SK-N-SH (cell line): ENCODE data around the gene PRRT4. TPM values are rescaled to one million over a fixed set of nuclear protein-coding genes. Genes with fewer than 3 reads are reported as not detected.

Source experiments
- CTCF ChIA-PET: fragments of 300-600, 350-600 bp; formaldehyde crosslinking; extraction: SDS; loops from one replicate; lab custom pipeline; 2021; lab: Yijun Ruan, JAX
- POLR2A ChIA-PET: fragments of 350-600 bp; sonication (Branson Sonifier 250); formaldehyde crosslinking; extraction: SDS; loops from one replicate; lab custom pipeline; 2020; ENCODE audit warnings: antibody characterized with exemption, inconsistent platforms; lab: Yijun Ruan, JAX
- DNase-seq: peaks from one replicate; pipeline ENCODE4 v3.0.0; 2012
- H2AFZ ChIP-seq: fragments of 200-600 bp; sonication (generic); 2 replicates; pipeline ENCODE4 v1.8.1; 2016; ENCODE audit warnings: antibody characterized with exemption, mild to moderate bottlenecking, low read depth
- H3F3A ChIP-seq: fragments of 200-600 bp; sonication (generic); replicated peaks from 2 replicates; pipeline ENCODE3; 2016; ENCODE audit warnings: antibody characterized with exemption, mild to moderate bottlenecking; ENCODE audit not compliant: insufficient read depth
- H3K27ac ChIP-seq, 2 experiments: fragments of 200-500 bp in 1 of 2; fragments of 200-600 bp in 1 of 2; sonication (Bioruptor generic) in 1 of 2; sonication (generic), shearing (Covaris generic) in 1 of 2; 2 replicates each; pipeline versions ENCODE4 v1.5.1 to v1.6.1; 2014 to 2016; ENCODE audit warnings: low read depth in 2 of 2, inconsistent platforms in 1 of 2, low read length in 1 of 2, mild to moderate bottlenecking in 1 of 2, mixed read lengths in 1 of 2
- H3K27me3 ChIP-seq: fragments of 200-600 bp; sonication (generic), shearing (Covaris generic); 2 replicates; pipeline ENCODE4 v1.6.1; 2016; ENCODE audit warnings: mixed run types; ENCODE audit not compliant: insufficient read depth
- H3K36me3 ChIP-seq, 2 experiments: fragments of 200-500 bp in 1 of 2; fragments of 200-600 bp in 1 of 2; sonication (Bioruptor generic) in 1 of 2; sonication (generic) in 1 of 2; replicated peaks in 1 of 2; 2 replicates each; pipeline versions ENCODE3 to v1.5.1; 2014 to 2016; ENCODE audit warnings: low read length in 1 of 2, mild to moderate bottlenecking in 1 of 2; ENCODE audit not compliant: insufficient read depth in 2 of 2, control insufficient read depth in 1 of 2
- H3K4me1 ChIP-seq, 2 experiments: fragments of 200-500 bp in 1 of 2; fragments of 200-600 bp in 1 of 2; sonication (Bioruptor generic) in 1 of 2; sonication (generic), shearing (Covaris generic) in 1 of 2; 2 replicates each; pipeline versions ENCODE4 v1.5.1 to v1.6.1; 2014 to 2016; ENCODE audit warnings: low read depth in 1 of 2, low read length in 1 of 2, mixed run types in 1 of 2; ENCODE audit not compliant: insufficient read depth in 2 of 2, control insufficient read depth in 1 of 2
- H3K4me2 ChIP-seq: fragments of 200-600 bp; sonication (generic), shearing (Covaris generic); 2 replicates; pipeline ENCODE4 v1.6.1; 2017; ENCODE audit warnings: mixed run types
- H3K4me3 ChIP-seq, 2 experiments: fragments of 200-500 bp in 1 of 2; fragments of 200-600 bp in 1 of 2; sonication (Bioruptor generic) in 1 of 2; sonication (generic), shearing (Covaris generic) in 1 of 2; 2 replicates each; pipeline versions ENCODE4 v1.5.1 to v1.8.1; 2014 to 2016; ENCODE audit warnings: low read depth in 2 of 2, inconsistent platforms in 1 of 2, low read length in 1 of 2, mild to moderate bottlenecking in 1 of 2, mixed read lengths in 1 of 2, moderate library complexity in 1 of 2
- H3K79me2 ChIP-seq: fragments of 200-600 bp; sonication (generic); 2 replicates; pipeline ENCODE4 v1.8.1; 2017; ENCODE audit warnings: mild to moderate bottlenecking; ENCODE audit not compliant: insufficient read depth
- H3K9ac ChIP-seq: fragments of 200-600 bp; sonication (generic); 2 replicates; pipeline ENCODE4 v1.6.1; 2017; ENCODE audit warnings: mixed run types
- H3K9me2 ChIP-seq: fragments of 200-600 bp; sonication (generic); 2 replicates; pipeline ENCODE4 v1.6.1; 2017; ENCODE audit warnings: mixed run types
- H3K9me3 ChIP-seq: fragments of 200-600 bp; sonication (generic); 2 replicates; pipeline ENCODE4 v1.6.1; 2017; ENCODE audit warnings: mixed run types, mild to moderate bottlenecking, moderate library complexity
- H4K20me1 ChIP-seq: fragments of 200-600 bp; sonication (generic); 2 replicates; pipeline ENCODE4 v1.6.1; 2017; ENCODE audit warnings: mild to moderate bottlenecking, mixed run types; ENCODE audit not compliant: insufficient read depth
- CHD2 ChIP-seq: fragments of 150-350 bp; IDR thresholded peaks from 2 replicates; pipeline ENCODE4 v1.6.1; 2018; ENCODE audit warnings: low read length; ENCODE audit not compliant: partially characterized antibody
- ELF1 ChIP-seq: IDR thresholded peaks from 2 replicates; pipeline ENCODE4 v1.4.0; 2012
- EP300 ChIP-seq, 2 experiments: IDR thresholded peaks; 2 replicates each; pipeline versions ENCODE4 v1.4.0 to v1.6.1; 2012; ENCODE audit warnings: borderline replicate concordance in 1 of 2, low read depth in 1 of 2, low read length in 1 of 2
- FOSL2 ChIP-seq: IDR thresholded peaks from 2 replicates; pipeline ENCODE4 v1.4.0; 2012; ENCODE audit warnings: low read depth, mild to moderate bottlenecking, moderate library complexity, borderline replicate concordance
- FOXM1 ChIP-seq: IDR thresholded peaks from 2 replicates; pipeline ENCODE4 v1.4.0; 2012; ENCODE audit warnings: low read depth, mild to moderate bottlenecking
- GABPA ChIP-seq: IDR thresholded peaks from 2 replicates; pipeline ENCODE4 v1.4.0; 2012; ENCODE audit warnings: low read depth, mild to moderate bottlenecking
- JUND ChIP-seq: IDR thresholded peaks from 2 replicates; pipeline ENCODE4 v1.4.0; 2012
- RAD21 ChIP-seq: IDR thresholded peaks from 2 replicates; pipeline ENCODE4 v1.6.1; 2012; ENCODE audit warnings: mild to moderate bottlenecking, low read length
- RCOR1 ChIP-seq: fragments of 150-350 bp; IDR thresholded peaks from 2 replicates; pipeline ENCODE4 v1.6.1; 2017; ENCODE audit warnings: antibody characterized with exemption, low read length
- SMC3 ChIP-seq: IDR thresholded peaks from 2 replicates; pipeline ENCODE4 v1.6.1; 2012; ENCODE audit warnings: low read depth, low read length, improper control_type of control experiment
- TCF12 ChIP-seq: IDR thresholded peaks from 2 replicates; pipeline ENCODE4 v1.4.0; 2012
- TEAD4 ChIP-seq: IDR thresholded peaks from 2 replicates; pipeline ENCODE4 v1.4.0; 2012; ENCODE audit warnings: mild to moderate bottlenecking, borderline replicate concordance; ENCODE audit not compliant: insufficient read depth
- WGBS: methylation state at CpG from one replicate; pipeline ENCODE4 v1.1.6; 2017; ENCODE audit warnings: low lambda C conversion rate; 5-methylcytosine and 5-hydroxymethylcytosine counted together
- polyA plus RNA-seq, 3 experiments: library from polyadenylated mRNA; depleted of rRNA; stranded (reverse); fragments of >200 nt; gene quantifications; 2 replicates each; pipeline ENCODE4 v1.2.3, GENCODE V29; 2012
- TF ChIP-seq, protein P1 (sequence below): IDR thresholded peaks from 2 replicates; pipeline ENCODE4 v1.4.0; 2012; ENCODE audit warnings: low read depth
- TF ChIP-seq, protein P2 (sequence below): fragments of 150-350 bp; IDR thresholded peaks from 2 replicates; pipeline ENCODE4 v1.6.1; 2016; ENCODE audit warnings: mild to moderate bottlenecking, low read depth, low read length

Gene PRRT4
- polyA plus RNA-seq, 1 of the 3 experiments (the other 2 are of a cell fraction) = 1.5 TPM

DNA sequence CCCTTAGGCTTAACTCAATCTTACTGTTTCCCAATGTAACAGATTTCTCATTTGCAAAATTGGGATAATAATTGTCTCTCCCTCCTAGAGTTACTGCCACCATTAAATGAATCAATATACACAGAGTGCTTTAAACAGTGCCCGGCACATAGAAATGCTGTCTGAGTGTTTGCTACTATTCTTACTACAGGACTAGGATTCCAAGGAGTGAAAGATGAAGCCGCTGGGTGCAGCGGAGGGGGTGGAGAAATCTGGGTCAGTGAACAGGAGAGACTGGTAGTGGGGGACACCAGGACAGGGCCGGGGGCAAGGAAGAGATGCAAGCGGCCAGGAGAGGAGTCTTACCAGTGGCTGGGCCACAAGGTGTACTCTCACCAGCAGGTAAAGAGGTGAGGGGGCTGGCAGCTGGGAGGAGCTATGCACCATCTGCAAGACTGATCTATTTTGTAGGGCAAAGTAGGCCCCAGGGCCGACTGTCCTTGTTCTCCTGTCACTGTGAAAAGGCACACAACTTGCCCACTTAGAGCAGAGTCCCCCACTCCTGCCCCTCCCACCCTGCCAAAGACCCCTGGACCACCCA is 18.5 kb upstream of the PRRT4 start:
- Histone ChIP-seq H2AFZ (no peak overlapping the region), H3K27ac (no peak overlapping the region), H3K9me3 (no peaks in the 10 kb centered on the region), H3K4me2 (no peak overlapping the region), H3K9ac (no peak overlapping the region), H3K36me3 (no peaks in the 10 kb centered on the region), H3K4me1 (peaks cover 0 to 29% of the 10 kb centered on the region in 2 experiments; a peak in 1 of 4 replicates), H3K79me2 (no peaks in the 10 kb centered on the region), H3K9me2 (no peaks in the 10 kb centered on the region), H4K20me1 (no peaks in the 10 kb centered on the region), H3F3A (peaks cover 3% of the 10 kb centered on the region), H3K27me3 (no peaks in the 10 kb centered on the region), H3K4me3 (no peak overlapping the region)
- no peak for DNase-seq
- CTCF ChIA-PET = interaction anchor here (0.8 to 50.3 kb wide), 8 partner anchors 7 to 344 kb away, joined by 3 to 1901 read pairs (median 45); partner anchors contain the start of genes IMPDH1, PRRT4 and RBM28
- WGBS = 84% methylated on average over 6 of the region's 6 CpGs
- POLR2A ChIA-PET = interaction anchor here (1.2 to 1.3 kb wide), 2 partner anchors 22 to 35 kb away, joined by 3 read pairs; no protein-coding TSS in a partner anchor
- TF ChIP-seq SMC3 (no peak), GABPA (no peak)

DNA sequence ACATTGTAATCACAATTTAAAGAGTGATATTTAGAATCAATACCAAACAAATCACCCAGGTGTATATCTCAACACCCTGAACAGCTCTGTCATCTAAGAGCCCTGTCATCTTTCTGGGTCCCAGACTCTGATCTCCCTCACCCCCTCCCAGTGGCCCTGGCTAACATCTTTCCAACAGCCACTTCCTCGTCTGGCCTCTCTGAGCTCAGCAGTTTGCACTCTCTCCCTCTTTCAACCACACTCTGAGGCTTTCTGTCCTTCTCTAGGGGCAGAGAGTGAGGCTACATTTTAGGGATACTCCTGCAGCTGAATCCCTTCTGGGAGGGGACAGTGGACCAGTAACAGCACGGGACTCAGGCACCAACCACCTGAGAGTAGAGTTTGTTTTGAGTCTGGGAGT is 17.1 kb upstream of the PRRT4 start:
- Histone ChIP-seq H4K20me1 (no peaks in the 10 kb centered on the region), H3K27me3 (peaks cover 9% of the 10 kb centered on the region; the same call in 1 of the 2 replicates), H3K27ac (peak overlapping the region in 1 of 2 experiments; percentile 64; a peak in 2 of 4 replicates), H3K4me2 (no peak overlapping the region), H2AFZ (no peak overlapping the region), H3K4me3 (no peak overlapping the region), H3F3A (peaks cover 3% of the 10 kb centered on the region), H3K36me3 (no peaks in the 10 kb centered on the region), H3K9ac (no peak overlapping the region), H3K79me2 (no peaks in the 10 kb centered on the region), H3K9me2 (no peaks in the 10 kb centered on the region), H3K4me1 (peaks cover 0 to 25% of the 10 kb centered on the region in 2 experiments; a peak in 1 of 4 replicates), H3K9me3 (no peaks in the 10 kb centered on the region)
- CTCF ChIA-PET = interaction anchor here (0.6 to 50.3 kb wide), 6 partner anchors 10 to 1703 kb away, joined by 3 to 1901 read pairs (median 282); partner anchors contain the start of genes IMPDH1, PRRT4 and RBM28
- 43% methylated on average over 2 of the region's 2 CpGs for WGBS
- POLR2A ChIA-PET = interaction anchor here (0.5 to 1.6 kb wide), 5 partner anchors 8 to 36 kb away, joined by 3 to 6 read pairs (median 3); no protein-coding TSS in a partner anchor
- peak; percentile 59 for DNase-seq
- no peak for TF ChIP-seq RAD21
- no peak for TF ChIP-seq FOXM1
- no peak for TF ChIP-seq ELF1
- TF ChIP-seq, protein P1, sequence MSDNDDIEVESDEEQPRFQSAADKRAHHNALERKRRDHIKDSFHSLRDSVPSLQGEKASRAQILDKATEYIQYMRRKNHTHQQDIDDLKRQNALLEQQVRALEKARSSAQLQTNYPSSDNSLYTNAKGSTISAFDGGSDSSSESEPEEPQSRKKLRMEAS = no peak
- TF ChIP-seq EP300 (IDR thresholded peaks at IDR 0.05; ENCODE audit: borderline replicate concordance in 1 of 2, low read depth in 1 of 2, low read length in 1 of 2) = no peak
- no peak for TF ChIP-seq JUND
- no peak for TF ChIP-seq FOSL2
- TF ChIP-seq, protein P2, sequence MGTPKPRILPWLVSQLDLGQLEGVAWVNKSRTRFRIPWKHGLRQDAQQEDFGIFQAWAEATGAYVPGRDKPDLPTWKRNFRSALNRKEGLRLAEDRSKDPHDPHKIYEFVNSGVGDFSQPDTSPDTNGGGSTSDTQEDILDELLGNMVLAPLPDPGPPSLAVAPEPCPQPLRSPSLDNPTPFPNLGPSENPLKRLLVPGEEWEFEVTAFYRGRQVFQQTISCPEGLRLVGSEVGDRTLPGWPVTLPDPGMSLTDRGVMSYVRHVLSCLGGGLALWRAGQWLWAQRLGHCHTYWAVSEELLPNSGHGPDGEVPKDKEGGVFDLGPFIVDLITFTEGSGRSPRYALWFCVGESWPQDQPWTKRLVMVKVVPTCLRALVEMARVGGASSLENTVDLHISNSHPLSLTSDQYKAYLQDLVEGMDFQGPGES = no peak
- TF ChIP-seq GABPA = no peak
- TF ChIP-seq TEAD4 = no peak
- TF ChIP-seq CHD2 = no peak
- TF ChIP-seq RCOR1 = no peak
- no peak for TF ChIP-seq TCF12
